Panc1 (cell line): ENCODE data around the gene OR2Y1.
"Not testable (repeated sequence)": the region's sequence is repeated elsewhere in the genome, so short reads cannot be mapped to it uniquely, and the experiment has no call there.

ENCODE experiments used
- SIN3A ChIP-seq: IDR thresholded peaks from 2 replicates; pipeline ENCODE4 v1.6.1; 2012; ENCODE audit warnings: low read depth, mild to moderate bottlenecking, low read length, moderate library complexity, borderline replicate concordance; ENCODE audit not compliant: insufficient read depth
- TF ChIP-seq, protein P1 (sequence below): fragments of 450-650 bp; IDR thresholded peaks from 2 replicates; pipeline ENCODE4 v1.5.1; 2017; ENCODE audit warnings: mild to moderate bottlenecking

DNA sequence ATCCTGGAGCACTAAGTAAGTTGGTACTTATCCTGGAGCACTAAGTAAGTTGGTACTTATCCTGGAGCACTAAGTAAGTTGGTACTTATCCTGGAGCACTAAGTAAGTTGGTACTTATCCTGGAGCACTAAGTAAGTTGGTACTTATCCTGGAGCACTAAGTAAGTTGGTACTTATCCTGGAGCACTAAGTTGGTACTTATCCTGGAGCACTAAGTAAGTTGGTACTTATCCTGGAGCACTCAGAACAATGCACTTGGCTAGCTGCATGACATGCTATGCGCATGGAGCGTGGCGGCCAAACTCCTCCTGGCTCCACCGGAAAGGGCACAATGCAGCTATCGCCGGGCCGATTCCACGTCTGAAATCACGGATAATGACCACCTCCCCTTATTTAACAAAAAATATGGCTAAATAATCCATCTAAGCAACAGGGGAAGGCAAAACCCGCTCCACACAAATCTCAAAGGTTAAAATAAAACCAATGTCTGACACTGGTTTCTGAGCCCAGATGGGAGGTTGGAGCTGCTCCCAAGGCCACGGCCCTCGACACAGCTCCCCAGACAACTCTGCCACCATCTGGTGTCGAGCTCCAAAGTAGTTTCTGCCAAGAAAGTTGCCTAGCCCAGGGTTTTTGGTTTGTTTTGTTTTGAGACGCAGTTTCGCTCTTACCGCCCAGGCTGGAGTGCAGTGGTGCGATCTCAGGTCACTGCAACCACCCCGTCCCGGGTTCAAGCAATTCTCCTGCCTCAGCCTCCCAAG is 49.0 kb upstream of the OR2Y1 start:
- TF ChIP-seq, protein P1, sequence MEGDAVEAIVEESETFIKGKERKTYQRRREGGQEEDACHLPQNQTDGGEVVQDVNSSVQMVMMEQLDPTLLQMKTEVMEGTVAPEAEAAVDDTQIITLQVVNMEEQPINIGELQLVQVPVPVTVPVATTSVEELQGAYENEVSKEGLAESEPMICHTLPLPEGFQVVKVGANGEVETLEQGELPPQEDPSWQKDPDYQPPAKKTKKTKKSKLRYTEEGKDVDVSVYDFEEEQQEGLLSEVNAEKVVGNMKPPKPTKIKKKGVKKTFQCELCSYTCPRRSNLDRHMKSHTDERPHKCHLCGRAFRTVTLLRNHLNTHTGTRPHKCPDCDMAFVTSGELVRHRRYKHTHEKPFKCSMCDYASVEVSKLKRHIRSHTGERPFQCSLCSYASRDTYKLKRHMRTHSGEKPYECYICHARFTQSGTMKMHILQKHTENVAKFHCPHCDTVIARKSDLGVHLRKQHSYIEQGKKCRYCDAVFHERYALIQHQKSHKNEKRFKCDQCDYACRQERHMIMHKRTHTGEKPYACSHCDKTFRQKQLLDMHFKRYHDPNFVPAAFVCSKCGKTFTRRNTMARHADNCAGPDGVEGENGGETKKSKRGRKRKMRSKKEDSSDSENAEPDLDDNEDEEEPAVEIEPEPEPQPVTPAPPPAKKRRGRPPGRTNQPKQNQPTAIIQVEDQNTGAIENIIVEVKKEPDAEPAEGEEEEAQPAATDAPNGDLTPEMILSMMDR, result not testable (repeated sequence)
- not testable (repeated sequence) for TF ChIP-seq SIN3A
